ENCODE data around the gene PLEKHA1.

The PLEKHA1 gene

GRCh38 chr10:122379041-122379440 is 4.5 kb downstream of the PLEKHA1 start:
- DNase-seq (ENCODE audit: low read depth), result no peak

GRCh38 chr10:122379537-122379936 is 5.0 kb downstream of the PLEKHA1 start:
- DNase-seq (ENCODE audit: low read depth), result no peak

GRCh38 chr10:122380703-122381102 is 6.2 kb downstream of the PLEKHA1 start:
- DNase-seq (ENCODE audit: low read depth), result no peak

- no peak for DNase-seq (ENCODE audit: low read depth)
Observed at GRCh38 chr10:122381680-122382079, 7.2 kb downstream of the PLEKHA1 start.

- no peak for DNase-seq (ENCODE audit: low read depth)
Observed at GRCh38 chr10:122386514-122386913, 12.0 kb downstream of the PLEKHA1 start.

- no peak for DNase-seq (ENCODE audit: low read depth)
Observed at GRCh38 chr10:122387572-122387971, 13.1 kb downstream of the PLEKHA1 start.

- no peak for DNase-seq (ENCODE audit: low read depth)
Observed at GRCh38 chr10:122388287-122388997, 13.9 kb downstream of the PLEKHA1 start.

- no peak for DNase-seq (ENCODE audit: low read depth)
Observed at GRCh38 chr10:122390271-122390670, 15.8 kb downstream of the PLEKHA1 start.

GRCh38 chr10:122390679-122391078 is 16.2 kb downstream of the PLEKHA1 start:
- no peak for DNase-seq (ENCODE audit: low read depth)

- DNase-seq (ENCODE audit: low read depth), result no peak
Observed at GRCh38 chr10:122391875-122392274, 17.4 kb downstream of the PLEKHA1 start.

- no peak for DNase-seq (ENCODE audit: low read depth)
Observed at GRCh38 chr10:122392835-122393234, 18.3 kb downstream of the PLEKHA1 start.

GRCh38 chr10:122393288-122393687 is 18.8 kb downstream of the PLEKHA1 start:
- DNase-seq (ENCODE audit: low read depth), result no peak

GRCh38 chr10:122402548-122403131 is 28.1 kb downstream of the PLEKHA1 start:
- DNase-seq (ENCODE audit: low read depth), result no peak

- DNase-seq (ENCODE audit: low read depth), result no peak
Observed at GRCh38 chr10:122404576-122404975, 30.1 kb downstream of the PLEKHA1 start.

GRCh38 chr10:122407375-122408125 is 33.0 kb downstream of the PLEKHA1 start:
- DNase-seq (ENCODE audit: low read depth), result no peak

GRCh38 chr10:122413327-122413726 is 38.8 kb downstream of the PLEKHA1 start:
- DNase-seq (ENCODE audit: low read depth), result no peak

- no peak for DNase-seq (ENCODE audit: low read depth)
Observed at GRCh38 chr10:122417667-122418066, 43.2 kb downstream of the PLEKHA1 start.

GRCh38 chr10:122419016-122419415 is 44.5 kb downstream of the PLEKHA1 start:
- DNase-seq (ENCODE audit: low read depth), result no peak

- DNase-seq (ENCODE audit: low read depth), result no peak
Observed at GRCh38 chr10:122419876-122420623, 45.5 kb downstream of the PLEKHA1 start.

GRCh38 chr10:122420624-122421007 is 46.1 kb downstream of the PLEKHA1 start:
- DNase-seq (ENCODE audit: low read depth), result no peak

GRCh38 chr10:122421054-122421625 is 46.6 kb downstream of the PLEKHA1 start:
- DNase-seq (ENCODE audit: low read depth), result no peak

GRCh38 chr10:122421742-122422141 is 47.2 kb downstream of the PLEKHA1 start:
- DNase-seq (ENCODE audit: low read depth), result no peak
